Stimulated activated CD8-positive, alpha-beta memory T cell treated with anti-CD3 and anti-CD28 coated beads, Interleukin-7, amount 100 ng/mL, for 48 hours (primary cell): ENCODE results near the gene C19orf18.

Experiments used
- DNase-seq, 2 donors: peaks; one replicate each; pipeline ENCODE4 v3.0.0-alpha.2; 2020; ENCODE audit warnings: low read depth in 1 of 2; ENCODE audit errors: extremely low read depth in 1 of 2

Gene C19orf18

DNA sequence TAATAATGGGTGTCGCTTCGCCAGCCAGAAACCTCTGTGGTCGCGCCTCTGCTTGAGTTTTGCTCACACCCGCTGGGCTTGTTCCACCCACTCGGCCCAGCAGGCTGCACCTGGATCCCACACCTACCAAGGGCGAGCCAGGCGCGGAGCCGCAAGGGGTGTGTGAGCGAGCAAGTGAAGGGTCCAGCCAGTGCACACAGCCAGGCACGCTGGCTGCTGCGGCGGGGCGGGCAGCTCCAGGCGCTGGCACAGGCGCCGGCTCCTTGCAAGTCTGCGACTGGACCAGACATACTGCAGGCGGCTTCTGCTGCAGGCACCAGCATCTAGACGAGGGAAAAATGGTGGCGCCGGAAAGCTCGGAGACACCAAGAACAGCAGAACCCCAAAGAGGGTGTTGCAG, 25.0 kb downstream of the C19orf18 start:
- no peak for DNase-seq

DNA sequence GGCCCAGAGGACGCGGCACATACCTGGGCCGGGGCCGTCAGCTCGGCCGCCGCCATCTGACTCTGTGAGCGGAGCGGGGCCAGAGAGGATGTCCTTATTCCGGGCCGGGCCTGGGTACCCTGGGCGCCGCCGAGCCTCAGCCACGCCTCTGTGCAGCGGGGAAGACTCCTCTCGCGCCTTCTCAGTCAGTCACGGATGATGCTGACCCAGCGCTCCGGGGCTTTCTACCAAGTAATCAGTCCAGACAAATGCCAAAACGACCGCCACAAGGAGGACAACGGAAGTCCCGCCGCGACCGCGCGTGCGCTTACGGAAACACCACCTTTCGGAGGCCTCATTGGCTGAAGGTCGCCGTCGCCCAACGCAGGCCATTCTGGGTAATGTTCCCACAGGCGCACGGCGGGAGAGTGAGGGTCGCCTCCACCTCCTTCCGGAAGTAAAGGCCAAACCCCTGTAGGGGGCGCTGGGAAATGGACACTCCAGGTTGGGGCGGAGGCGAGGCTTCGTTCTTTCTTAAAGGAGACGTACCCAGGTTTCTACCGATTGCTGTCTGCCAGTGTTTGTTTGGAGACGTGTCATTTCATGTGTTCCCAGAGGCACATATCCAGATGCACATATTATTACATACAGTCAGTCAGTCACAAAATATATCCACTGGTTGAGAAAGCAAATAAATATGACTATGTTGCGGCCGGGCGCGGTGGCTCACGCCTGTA, 26.8 kb downstream of the C19orf18 start, which contains the start of gene ZNF256:
TSS of gene ZNF256 (minus strand) at position 288 of the 716 bp plus-strand sequence. CDS start at position 56, 232 bp downstream.
- peak; percentile 75 to 92 for DNase-seq

DNA sequence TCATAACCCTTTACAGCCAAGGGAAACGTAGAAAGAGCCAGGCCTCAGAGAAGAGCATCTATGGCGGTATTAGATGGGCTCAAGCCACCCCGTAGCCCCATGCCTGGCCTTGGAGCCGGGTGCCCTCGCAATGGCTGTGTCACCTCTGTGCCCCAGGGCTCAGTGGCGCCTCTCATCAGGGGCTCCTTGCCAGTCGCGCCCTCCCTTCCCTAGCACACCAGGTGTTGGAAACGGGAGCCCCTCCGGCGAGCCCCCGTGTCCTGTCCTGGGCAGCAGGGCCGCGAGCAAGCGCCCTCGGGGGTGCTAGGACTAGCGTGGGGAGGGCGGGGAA, 27.3 kb downstream of the C19orf18 start:
- DNase-seq = no peak

DNA sequence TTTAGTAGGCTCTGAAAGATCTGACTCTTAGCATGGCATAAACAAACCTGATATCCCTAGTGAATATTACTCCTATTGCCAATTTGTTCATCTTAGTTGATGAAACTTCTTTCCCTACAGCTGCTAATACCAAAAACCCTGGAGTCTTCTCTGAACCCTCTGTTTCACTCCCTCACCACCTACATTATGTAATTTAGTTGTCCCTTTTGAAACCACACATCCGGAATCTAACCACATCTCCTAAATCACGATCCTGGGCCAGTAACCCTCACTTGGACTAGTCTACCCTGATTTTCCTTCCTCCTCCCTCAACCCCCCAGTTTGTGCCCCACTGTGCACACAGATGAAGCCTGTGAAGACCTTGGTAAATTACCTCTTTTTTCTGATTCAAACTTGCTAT, 28.0 kb downstream of the C19orf18 start:
- no peak for DNase-seq

DNA sequence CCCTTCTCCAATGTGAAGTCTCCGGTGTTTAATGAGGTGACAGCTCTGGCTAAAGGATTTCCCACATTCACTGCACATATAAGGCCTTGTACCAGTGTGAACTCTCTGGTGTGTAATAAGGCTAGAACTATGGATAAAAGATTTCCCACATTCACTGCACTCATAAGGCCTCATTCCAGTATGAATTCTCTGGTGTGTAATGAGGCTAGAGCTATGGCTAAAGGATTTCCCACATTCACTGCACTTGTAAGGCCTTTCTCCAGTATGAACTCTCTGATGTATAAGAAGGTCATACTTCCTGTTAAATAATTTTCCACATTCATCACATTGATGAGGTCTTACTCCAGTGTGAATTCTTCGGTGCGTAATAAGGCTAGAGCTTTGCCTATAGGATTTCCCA, 32.7 kb downstream of the C19orf18 start:
- DNase-seq = no peak

DNA sequence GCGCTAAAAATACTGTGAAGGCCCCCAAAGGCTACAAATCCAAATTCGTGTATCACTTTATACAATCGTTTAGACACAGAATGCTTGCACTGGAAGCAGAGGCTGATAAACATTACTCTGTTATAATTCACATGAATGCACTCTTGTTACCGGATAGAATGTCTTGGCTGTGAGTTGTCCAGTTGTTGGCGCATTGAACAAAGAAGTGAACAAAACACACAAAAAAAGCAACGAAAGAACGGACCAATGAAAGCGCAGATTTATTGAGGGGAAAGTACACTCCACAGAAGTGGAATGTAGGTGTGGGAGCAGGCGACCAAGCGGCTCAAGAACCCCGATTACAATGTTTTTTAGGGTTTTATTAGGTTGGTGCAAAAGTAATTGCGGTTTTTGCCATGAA, 38.6 kb downstream of the C19orf18 start:
- DNase-seq = no peak

DNA sequence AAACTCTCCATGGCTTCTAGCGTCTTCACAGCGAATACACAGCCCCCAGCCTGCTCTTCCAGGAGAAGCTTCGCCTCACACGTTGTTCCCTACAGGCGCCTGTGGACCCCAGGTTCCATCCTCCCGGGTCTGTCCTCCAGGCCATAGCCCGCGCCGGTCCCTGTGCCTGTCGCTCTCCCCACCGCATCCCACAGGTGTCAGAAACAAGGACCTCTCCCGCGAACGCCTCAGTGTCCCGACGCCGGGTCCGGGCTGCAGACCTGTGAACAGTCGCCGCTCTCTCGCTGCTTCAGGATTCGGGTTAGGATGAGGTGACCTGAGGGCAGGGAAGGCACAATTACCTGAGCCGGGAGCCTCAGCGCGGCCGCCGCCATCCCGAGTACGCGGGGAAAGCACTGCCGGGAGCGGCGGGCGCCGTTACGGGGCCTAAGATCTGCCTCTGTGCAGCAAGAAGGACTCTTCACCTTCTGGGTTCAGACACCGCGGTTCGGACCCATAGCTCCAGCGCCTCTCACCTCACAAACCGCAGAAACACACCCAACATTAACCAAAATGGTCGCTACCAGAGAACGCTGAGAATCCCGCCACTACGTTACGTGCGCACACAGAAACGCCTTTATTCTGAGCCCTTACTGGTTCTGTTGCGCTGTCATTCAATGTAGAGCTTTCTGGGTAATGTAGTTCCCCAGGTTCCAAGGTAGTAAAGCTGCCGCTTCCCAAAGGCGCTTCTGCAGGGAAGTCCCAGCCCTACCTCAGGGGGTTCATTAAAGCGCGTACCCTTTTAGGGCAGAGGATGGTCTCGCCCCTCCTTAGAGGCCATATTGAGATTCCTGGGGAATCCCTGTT, 39.3 kb downstream of the C19orf18 start, which contains the start of gene ZNF418:
TSS of gene ZNF418 (minus strand) at position 583 of the 846 bp plus-strand sequence. CDS start 1,580 bp downstream, outside the sequence.
- DNase-seq = peak in 1 of 2 donors; percentile 16

DNA sequence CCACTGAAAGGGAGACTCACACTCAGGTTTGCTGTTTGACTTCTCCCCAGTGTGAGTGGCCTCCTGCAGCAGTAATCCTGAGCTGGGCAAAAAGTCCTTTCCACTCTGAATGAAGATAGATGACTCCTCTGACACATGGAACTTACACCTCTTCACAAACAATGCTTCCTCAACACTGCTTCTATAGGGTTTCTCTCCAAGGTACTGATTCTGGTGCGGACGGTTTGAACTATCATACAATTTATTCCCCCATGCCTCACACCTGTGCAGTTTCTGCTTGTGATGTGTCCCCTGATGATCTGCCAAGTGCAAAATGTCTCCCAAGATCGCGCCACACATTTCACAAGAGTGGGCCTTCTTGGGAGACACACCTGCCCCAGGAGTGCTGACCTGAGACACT, 46.7 kb downstream of the C19orf18 start:
- no peak for DNase-seq

DNA sequence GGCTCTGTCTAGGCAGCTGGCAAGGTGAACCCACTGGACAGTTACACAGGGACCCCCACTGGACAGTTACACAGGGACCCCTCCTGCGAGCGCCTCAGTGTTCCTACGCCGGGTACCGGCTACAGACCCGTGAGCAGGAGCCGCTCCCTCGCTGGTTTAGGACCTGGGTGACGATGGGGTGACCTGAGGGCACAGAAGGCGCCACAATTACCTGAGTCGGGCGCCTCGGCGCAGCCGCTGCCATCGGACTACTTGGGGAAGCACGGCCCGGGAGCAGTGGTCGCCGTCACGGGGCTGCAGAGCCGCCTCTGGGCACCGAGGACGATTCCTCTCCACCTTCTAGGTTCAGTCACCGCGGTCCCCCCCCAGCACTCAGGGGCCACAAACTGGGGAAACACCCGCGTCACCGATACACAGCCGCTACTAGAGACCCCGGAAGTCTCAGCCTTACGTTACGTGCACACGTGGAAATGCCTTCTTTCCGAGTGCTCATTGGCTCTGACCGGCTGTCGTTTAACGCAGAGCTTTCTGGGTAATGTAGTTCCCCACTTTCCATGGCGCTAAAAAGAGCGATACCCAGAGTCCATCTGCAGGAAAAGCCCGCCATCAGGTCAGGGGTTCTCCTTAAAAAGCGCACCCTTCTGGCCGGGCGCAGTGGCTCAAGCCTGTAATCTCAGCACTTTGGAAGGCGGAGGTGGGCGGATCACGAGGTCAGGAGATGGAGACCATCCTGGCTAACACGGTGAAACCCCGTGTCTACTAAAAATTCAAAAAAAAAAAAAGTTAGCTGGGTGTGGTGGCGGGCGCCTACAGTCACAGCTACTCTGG, 58.0 kb downstream of the C19orf18 start, which contains the start of gene ZNF417:
TSS of gene ZNF417 (minus strand) at position 425 of the 828 bp plus-strand sequence. CDS start at position 244, 181 bp downstream.
- DNase-seq = peak; percentile 59 to 85

DNA sequence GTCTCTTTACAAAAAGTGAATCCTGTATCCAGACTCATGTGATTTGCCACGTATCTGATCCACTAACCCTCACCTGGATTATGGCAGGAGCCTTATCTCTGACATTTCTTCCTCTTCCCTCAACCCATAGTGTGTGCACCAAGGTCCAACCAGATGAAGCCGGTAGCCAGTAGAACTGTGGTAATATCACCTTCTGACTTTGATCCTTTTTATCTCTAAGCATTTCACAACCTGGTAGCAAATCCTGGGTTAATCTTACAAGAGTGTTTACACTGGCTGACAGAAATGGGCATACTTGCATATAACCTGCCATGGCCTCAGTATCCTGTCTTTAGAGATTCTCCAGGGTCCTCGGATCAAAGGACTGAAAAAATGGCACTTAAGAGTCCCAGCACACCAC, 59.8 kb downstream of the C19orf18 start:
- no peak for DNase-seq
